ENCODE data around the gene DPAGT1. TPM values are rescaled to one million over a fixed set of nuclear protein-coding genes. Genes with fewer than 3 reads are reported as not detected.
A peak's percentile ranks its signal among the peaks of the same experiment; 100 is the strongest.

Gene DPAGT1
- total RNA-seq: 10 to 100 TPM; 29.4 to 35.5 TPM
- 24.6 TPM for polyA plus RNA-seq (ENCODE audit: insufficient read depth, low read depth, low replicate concordance)
- long read RNA-seq, donor 1, transcript DPAGT1-201 (9 exons, 2,205 nt): major isoform, 12 of 31 reads
- long read RNA-seq, donor 1, partial matches to known transcripts: 12 of 31 reads
- long read RNA-seq, donor 1, other reads (novel, unspliced or antisense): 0 of 31 reads
- long read RNA-seq, donor 2, transcript DPAGT1-201 (9 exons, 2,205 nt): major isoform, 7 of 21 reads
- long read RNA-seq, donor 2, partial matches to known transcripts: 9 of 21 reads
- long read RNA-seq, donor 2, other reads (novel, unspliced or antisense): 0 of 21 reads

- Histone ChIP-seq H3K4me1 (peaks cover 39% of the 10 kb centered on the region), H3K27me3 (no peaks in the 10 kb centered on the region), H3K4me3 (peak within 1 kb of the TSS; percentile 76 to 85), H3K9me3 (no peaks in the 10 kb centered on the region), H3K36me3 (ENCODE audit: low read depth, missing control alignments) (no peaks in the 10 kb centered on the region), H3K27ac (peak within 1 kb of the TSS; percentile 84 to 93)
- TF ChIP-seq POLR2A (IDR thresholded peaks at IDR 0.05) (no peak), CTCF (IDR thresholded peaks at IDR 0.05) (no peak)
- intact Hi-C loops (cut with DNase I; ENCODE audit: low total_unique reads): no loop called here
- peak; percentile 97 for DNase-seq
- WGBS, 2 donors: 0% methylated on average over 32 of the region's 32 CpGs
Measured at GRCh38 chr11:119101759-119102423, at the start of gene DPAGT1. DPAGT1 (minus strand) TSS chr11:119101853; CDS start chr11:119101655, 198 bp downstream.

GRCh38 chr11:119149786-119150275 is 48.2 kb upstream of the DPAGT1 start:
- no peaks in the 10 kb centered on the region for H3K9me3 ChIP-seq
- no peaks in the 10 kb centered on the region for H3K27me3 ChIP-seq
- no peak overlapping the region for H3K27ac ChIP-seq
- no peak for DNase-seq
- peaks cover 9% of the 10 kb centered on the region for H3K4me1 ChIP-seq
- intact Hi-C loops (cut with DNase I; ENCODE audit: low total_unique reads): no loop called here
- peak overlapping the region; percentile 40 to 55 for H3K4me3 ChIP-seq
- whole genome bisulfite sequencing, 2 donors: 30 to 43% methylated on average over 18 to 33 of the region's 33 CpGs
- TF ChIP-seq POLR2A (IDR thresholded peaks at IDR 0.05): no peak
- TF ChIP-seq CTCF (IDR thresholded peaks at IDR 0.05): no peak
- no peaks in the 10 kb centered on the region for H3K36me3 ChIP-seq (ENCODE audit: low read depth, missing control alignments)

- 1 to 2% methylated on average over 13 to 43 of the region's 73 CpGs for WGBS, 2 donors
- no peak for TF ChIP-seq POLR2A (IDR thresholded peaks at IDR 0.05)
- no peak for TF ChIP-seq CTCF (IDR thresholded peaks at IDR 0.05)
- intact Hi-C loops (cut with DNase I; ENCODE audit: low total_unique reads): no loop called here
- no peaks in the 10 kb centered on the region for H3K36me3 ChIP-seq (ENCODE audit: low read depth, missing control alignments)
- H3K27ac ChIP-seq: no peak within 1 kb of the TSS
- H3K4me3 ChIP-seq: peak within 1 kb of the TSS; percentile 40 to 55
- no peaks in the 10 kb centered on the region for H3K9me3 ChIP-seq
- no peaks in the 10 kb centered on the region for H3K27me3 ChIP-seq
- no peak for DNase-seq
- H3K4me1 ChIP-seq: peaks cover 9% of the 10 kb centered on the region
Measured at GRCh38 chr11:119149018-119149785, 47.5 kb upstream of the DPAGT1 start, which contains the start of gene ABCG4. ABCG4 (plus strand) TSS chr11:119149052; CDS start chr11:119149966, 914 bp downstream.

GRCh38 chr11:119148720-119149017 is 47.0 kb upstream of the DPAGT1 start:
- no peak for DNase-seq
- intact Hi-C loops (cut with DNase I; ENCODE audit: low total_unique reads): no loop called here
- Histone ChIP-seq H3K27me3 (no peaks in the 10 kb centered on the region), H3K27ac (no peak overlapping the region), H3K4me1 (peaks cover 9% of the 10 kb centered on the region), H3K9me3 (no peaks in the 10 kb centered on the region), H3K36me3 (ENCODE audit: low read depth, missing control alignments) (no peaks in the 10 kb centered on the region), H3K4me3 (peak overlapping the region; percentile 40 to 55)
- 1 to 2% methylated on average over 15 to 16 of the region's 16 CpGs for WGBS, 2 donors
- TF ChIP-seq POLR2A (IDR thresholded peaks at IDR 0.05) (no peak), CTCF (IDR thresholded peaks at IDR 0.05) (no peak)
